ENCODE measurements around the gene MTMR1.

MTMR1 gene

DNA sequence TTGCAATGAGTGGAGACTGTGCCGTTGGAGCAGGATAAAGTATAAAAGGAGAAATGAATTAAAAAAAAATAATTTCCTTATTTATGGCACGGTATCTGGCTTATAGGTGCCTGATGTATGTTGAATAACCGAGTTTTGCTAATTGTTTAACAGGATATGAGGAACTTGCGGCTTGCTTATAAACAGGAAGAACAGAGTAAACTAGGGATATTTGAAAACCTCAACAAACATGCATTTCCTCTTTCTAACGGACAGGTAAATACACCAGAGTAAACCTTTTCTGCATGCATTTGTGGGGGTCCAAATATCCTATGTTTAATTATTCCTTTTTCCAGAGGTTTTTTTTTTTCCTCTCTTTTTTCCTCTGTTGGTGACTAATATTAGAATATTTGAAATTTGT, 36.8 kb downstream of the MTMR1 start:
- H4K20me1 ChIP-seq (ENCODE audit: control insufficient read depth, insufficient read depth, low read depth, low read length) = no peaks in the 10 kb centered on the region
- H3K36me3 ChIP-seq (ENCODE audit: control insufficient read depth, low read length) = peaks cover 56% of the 10 kb centered on the region
- H3F3A ChIP-seq (ENCODE audit: control insufficient read depth, insufficient read depth) = no peaks in the 10 kb centered on the region
- H3K4me1 ChIP-seq (ENCODE audit: control insufficient read depth, low read length) = peaks cover 3% of the 10 kb centered on the region; the same call in 1 of the 2 replicates
- no peaks in the 10 kb centered on the region for H3K27me3 ChIP-seq (ENCODE audit: control insufficient read depth, low read length)
- H3K9me3 ChIP-seq (ENCODE audit: control insufficient read depth, insufficient read depth, low read length) = no peaks in the 10 kb centered on the region
- H3K27ac ChIP-seq (ENCODE audit: low read depth, low read length) = no peak overlapping the region
- no peak for TF ChIP-seq EZH2phosphoT487 (IDR thresholded peaks at IDR 0.05; ENCODE audit: borderline replicate concordance, low read length)
- TF ChIP-seq, protein P1, sequence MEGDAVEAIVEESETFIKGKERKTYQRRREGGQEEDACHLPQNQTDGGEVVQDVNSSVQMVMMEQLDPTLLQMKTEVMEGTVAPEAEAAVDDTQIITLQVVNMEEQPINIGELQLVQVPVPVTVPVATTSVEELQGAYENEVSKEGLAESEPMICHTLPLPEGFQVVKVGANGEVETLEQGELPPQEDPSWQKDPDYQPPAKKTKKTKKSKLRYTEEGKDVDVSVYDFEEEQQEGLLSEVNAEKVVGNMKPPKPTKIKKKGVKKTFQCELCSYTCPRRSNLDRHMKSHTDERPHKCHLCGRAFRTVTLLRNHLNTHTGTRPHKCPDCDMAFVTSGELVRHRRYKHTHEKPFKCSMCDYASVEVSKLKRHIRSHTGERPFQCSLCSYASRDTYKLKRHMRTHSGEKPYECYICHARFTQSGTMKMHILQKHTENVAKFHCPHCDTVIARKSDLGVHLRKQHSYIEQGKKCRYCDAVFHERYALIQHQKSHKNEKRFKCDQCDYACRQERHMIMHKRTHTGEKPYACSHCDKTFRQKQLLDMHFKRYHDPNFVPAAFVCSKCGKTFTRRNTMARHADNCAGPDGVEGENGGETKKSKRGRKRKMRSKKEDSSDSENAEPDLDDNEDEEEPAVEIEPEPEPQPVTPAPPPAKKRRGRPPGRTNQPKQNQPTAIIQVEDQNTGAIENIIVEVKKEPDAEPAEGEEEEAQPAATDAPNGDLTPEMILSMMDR (IDR thresholded peaks at IDR 0.05; ENCODE audit: low read depth, low read length, poor library complexity, severe bottlenecking) = no peak
- H3K4me3 ChIP-seq (ENCODE audit: low read length) = no peak overlapping the region
- H3K79me2 ChIP-seq (ENCODE audit: control insufficient read depth, low read length) = peaks cover 8% of the 10 kb centered on the region
- no peaks in the 10 kb centered on the region for H3K9me2 ChIP-seq (replicated peaks; ENCODE audit: control insufficient read depth, low read length)
- H3K4me2 ChIP-seq (ENCODE audit: low read length) = no peak overlapping the region

DNA sequence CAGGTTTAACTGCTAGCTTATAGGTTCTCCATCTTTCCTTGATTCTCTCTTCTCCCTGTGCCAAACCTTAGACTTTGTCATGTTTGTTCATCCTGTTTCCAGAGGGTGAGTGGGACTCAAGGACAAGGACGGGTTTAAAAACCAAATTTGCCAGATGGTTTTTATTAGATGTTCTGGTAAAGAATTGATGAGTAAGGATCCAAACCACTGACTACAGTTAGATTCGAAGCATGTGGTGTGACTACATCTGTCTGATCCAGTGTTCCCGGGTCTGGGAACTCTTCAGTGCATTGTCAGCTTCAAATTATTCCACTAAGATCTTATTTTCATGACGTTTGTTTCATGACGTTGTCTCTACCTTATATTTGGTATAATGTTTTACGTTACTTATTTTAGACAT, 37.5 kb downstream of the MTMR1 start:
- no peaks in the 10 kb centered on the region for H3K9me2 ChIP-seq (replicated peaks; ENCODE audit: control insufficient read depth, low read length)
- H3K27ac ChIP-seq (ENCODE audit: low read depth, low read length) = no peak overlapping the region
- H3K36me3 ChIP-seq (ENCODE audit: control insufficient read depth, low read length) = peaks cover 61% of the 10 kb centered on the region
- no peaks in the 10 kb centered on the region for H3F3A ChIP-seq (ENCODE audit: control insufficient read depth, insufficient read depth)
- no peaks in the 10 kb centered on the region for H3K27me3 ChIP-seq (ENCODE audit: control insufficient read depth, low read length)
- TF ChIP-seq EZH2phosphoT487 (IDR thresholded peaks at IDR 0.05; ENCODE audit: borderline replicate concordance, low read length) = no peak
- TF ChIP-seq, protein P1 (IDR thresholded peaks at IDR 0.05; ENCODE audit: low read depth, low read length, poor library complexity, severe bottlenecking) = no peak
- no peaks in the 10 kb centered on the region for H4K20me1 ChIP-seq (ENCODE audit: control insufficient read depth, insufficient read depth, low read depth, low read length)
- peaks cover 3% of the 10 kb centered on the region; the same call in 1 of the 2 replicates for H3K4me1 ChIP-seq (ENCODE audit: control insufficient read depth, low read length)
- no peak overlapping the region for H3K4me2 ChIP-seq (ENCODE audit: low read length)
- H3K4me3 ChIP-seq (ENCODE audit: low read length) = no peak overlapping the region
- H3K9me3 ChIP-seq (ENCODE audit: control insufficient read depth, insufficient read depth, low read length) = no peaks in the 10 kb centered on the region
- H3K79me2 ChIP-seq (ENCODE audit: control insufficient read depth, low read length) = peaks cover 3% of the 10 kb centered on the region

DNA sequence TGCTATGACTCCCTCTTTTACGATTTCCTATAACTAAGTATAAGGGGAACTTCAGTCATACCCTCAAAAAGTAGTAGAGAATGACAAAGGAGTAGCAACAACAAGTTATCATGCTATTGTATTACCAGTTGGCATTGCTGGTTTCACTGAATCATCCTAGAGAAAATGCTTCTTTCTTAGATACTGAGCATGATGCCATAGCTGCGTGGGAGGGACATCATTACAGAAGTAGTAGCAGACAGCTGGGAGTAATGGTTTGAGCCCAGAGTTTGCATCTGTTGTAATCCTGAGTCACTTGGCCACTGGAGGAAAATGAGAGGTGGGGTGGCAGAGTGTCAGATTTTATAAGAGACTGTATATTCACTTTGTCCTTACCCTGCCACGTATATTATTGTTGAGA, 38.6 kb downstream of the MTMR1 start:
- Histone ChIP-seq H3K27ac (ENCODE audit: low read depth, low read length) (no peak overlapping the region), H3K9me2 (replicated peaks; ENCODE audit: control insufficient read depth, low read length) (no peaks in the 10 kb centered on the region)

More for the DNA sequence above, 38.6 kb downstream of the MTMR1 start:
- TF ChIP-seq, protein P1 (IDR thresholded peaks at IDR 0.05; ENCODE audit: low read depth, low read length, poor library complexity, severe bottlenecking) = no peak
- no peak for TF ChIP-seq EZH2phosphoT487 (IDR thresholded peaks at IDR 0.05; ENCODE audit: borderline replicate concordance, low read length)
- H3K4me3 ChIP-seq (ENCODE audit: low read length) = no peak overlapping the region
- no peaks in the 10 kb centered on the region for H3F3A ChIP-seq (ENCODE audit: control insufficient read depth, insufficient read depth)
- H3K4me1 ChIP-seq (ENCODE audit: control insufficient read depth, low read length) = peaks cover 3% of the 10 kb centered on the region; the same call in 1 of the 2 replicates
- peaks cover 69% of the 10 kb centered on the region for H3K36me3 ChIP-seq (ENCODE audit: control insufficient read depth, low read length)
- H3K79me2 ChIP-seq (ENCODE audit: control insufficient read depth, low read length) = no peaks in the 10 kb centered on the region
- H3K27me3 ChIP-seq (ENCODE audit: control insufficient read depth, low read length) = no peaks in the 10 kb centered on the region
- no peak overlapping the region for H3K4me2 ChIP-seq (ENCODE audit: low read length)
- H3K9me3 ChIP-seq (ENCODE audit: control insufficient read depth, insufficient read depth, low read length) = no peaks in the 10 kb centered on the region
- H4K20me1 ChIP-seq (ENCODE audit: control insufficient read depth, insufficient read depth, low read depth, low read length) = no peaks in the 10 kb centered on the region
